HCT116 (cell line): ENCODE data around the gene CUEDC2. TPM values are rescaled to one million over a fixed set of nuclear protein-coding genes. Genes with fewer than 3 reads are reported as not detected.

Experiments used
- ATAC-seq: fragments of 200-7000 bp; cut with Tn5 transposase; 2 replicates; pipeline ENCODE4 v1.9.1; 2020; ENCODE audit warnings: mild to moderate bottlenecking, moderate library complexity
- BruUV-seq: library from RNA; stranded (reverse); fragments of 400-500 nt; replicated peaks from 2 replicates; lab custom pipeline; 2021; lab: Mats Ljungman, UMichigan
- CTCF ChIA-PET: fragments of 300-600 bp; sonication (Branson Sonifier 250); formaldehyde crosslinking; loops from one replicate; lab custom pipeline; 2021; ENCODE audit warnings: antibody characterized with exemption; lab: Charles Lee
- POLR2A ChIA-PET: fragments of 300-600, 350-600 bp; sonication (Branson Sonifier 250); formaldehyde crosslinking; loops from one replicate; lab custom pipeline; 2021; ENCODE audit warnings: antibody characterized with exemption; lab: Charles Lee
- RAD21 ChIA-PET, 2 experiments: fragments of 300-600 bp; sonication (Branson Sonifier 250); formaldehyde crosslinking; loops; one replicate each; lab custom pipeline; 2023; ENCODE audit warnings: low total read pairs in 2 of 2; ENCODE audit not compliant: uncharacterized antibody in 2 of 2, unreplicated experiment in 2 of 2, low non-redundant PET in 1 of 2; lab: Charles Lee
- DNase-seq: peaks from one replicate; pipeline ENCODE4 v3.0.0-alpha.2; 2010; ENCODE audit warnings: low read depth, low spot score
- H2AFZ ChIP-seq: fragments of 200-600 bp; shearing (Covaris generic), sonication (generic); 2 replicates; pipeline ENCODE4 v1.6.1; 2017; ENCODE audit warnings: low read depth, mixed run types, mixed read lengths, antibody characterized with exemption, low read length; ENCODE audit not compliant: poor library complexity, severe bottlenecking
- H3K27ac ChIP-seq: 2 replicates; pipeline ENCODE4 v1.5.1; 2012; ENCODE audit warnings: low read depth, low read length
- H3K27me3 ChIP-seq: fragments of 200-600 bp; sonication (generic); 2 replicates; pipeline ENCODE4 v1.6.1; 2016; ENCODE audit warnings: mixed run types, low read length, mixed read lengths; ENCODE audit not compliant: insufficient read depth
- H3K36me3 ChIP-seq, 2 experiments: fragments of 200-500 bp in 1 of 2; fragments of 200-600 bp in 1 of 2; sonication (Bioruptor generic) in 1 of 2; sonication (generic) in 1 of 2; 2 replicates each; pipeline versions ENCODE4 v1.5.1 to v1.6.1; 2014 to 2016; ENCODE audit warnings: low read length in 2 of 2, inconsistent platforms in 1 of 2, mixed read lengths in 1 of 2, mixed run types in 1 of 2; ENCODE audit not compliant: insufficient read depth in 2 of 2, control insufficient read depth in 1 of 2
- H3K4me1 ChIP-seq, 2 experiments: fragments of 200-600 bp in 1 of 2; sonication (generic) in 1 of 2; 2 replicates each; pipeline versions ENCODE4 v1.5.1 to v1.6.1; 2012 to 2017; ENCODE audit warnings: low read length in 2 of 2, inconsistent platforms in 1 of 2, mild to moderate bottlenecking in 1 of 2, mixed read lengths in 1 of 2, mixed run types in 1 of 2, moderate library complexity in 1 of 2; ENCODE audit not compliant: insufficient read depth in 2 of 2, control insufficient read depth in 1 of 2
- H3K4me2 ChIP-seq: fragments of 200-600 bp; sonication (generic); 2 replicates; pipeline ENCODE4 v1.6.1; 2017; ENCODE audit warnings: mixed run types, low read length, mixed read lengths
- H3K4me3 ChIP-seq, 2 experiments: fragments of 200-600 bp in 1 of 2; sonication (generic) in 1 of 2; replicated peaks in 1 of 2; 2 replicates each; pipeline ENCODE4 v1.5.1; 2011 to 2016; ENCODE audit warnings: low read length in 2 of 2, control low read depth in 1 of 2, low read depth in 1 of 2, mild to moderate bottlenecking in 1 of 2, mixed read lengths in 1 of 2, mixed run types in 1 of 2
- H3K79me2 ChIP-seq: fragments of 200-600 bp; sonication (generic); 2 replicates; pipeline ENCODE4 v1.6.1; 2017; ENCODE audit warnings: mild to moderate bottlenecking, mixed run types, low read length, moderate library complexity, mixed read lengths; ENCODE audit not compliant: insufficient read depth
- H3K9ac ChIP-seq: fragments of 200-600 bp; sonication (generic); 2 replicates; pipeline ENCODE4 v1.6.1; 2016; ENCODE audit warnings: low read length, mixed read lengths
- H3K9me2 ChIP-seq: fragments of 200-600 bp; sonication (generic), shearing (Covaris generic); 2 replicates; pipeline ENCODE4 v1.6.1; 2017; ENCODE audit warnings: mixed run types, mild to moderate bottlenecking, moderate library complexity; ENCODE audit not compliant: insufficient read depth
- H3K9me3 ChIP-seq, 2 experiments: fragments of 200-500 bp in 1 of 2; fragments of 200-600 bp in 1 of 2; sonication (Bioruptor generic) in 1 of 2; sonication (generic) in 1 of 2; 2 replicates each; pipeline ENCODE4 v1.6.1; 2014 to 2017; ENCODE audit warnings: low read length in 2 of 2, mixed read lengths in 2 of 2, inconsistent platforms in 1 of 2, low read depth in 1 of 2, mild to moderate bottlenecking in 1 of 2, mixed run types in 1 of 2, moderate library complexity in 1 of 2; ENCODE audit not compliant: control insufficient read depth in 1 of 2, insufficient read depth in 1 of 2
- H4K20me1 ChIP-seq: fragments of 200-600 bp; sonication (generic), shearing (Covaris generic); 2 replicates; pipeline ENCODE4 v1.6.1; 2017; ENCODE audit warnings: mixed run types, mild to moderate bottlenecking, moderate library complexity; ENCODE audit not compliant: insufficient read depth
- CEBPB ChIP-seq: IDR thresholded peaks from 2 replicates; pipeline ENCODE4 v1.6.1; 2012; ENCODE audit warnings: low read depth
- CTCF ChIP-seq, 3 experiments: fragments of 200-600 bp in 1 of 3; sonication (generic) in 1 of 3; IDR thresholded peaks in 2 of 3; conservative IDR thresholded peaks in 1 of 3; 2 replicates each; pipeline ENCODE4 v1.5.1; 2012 to 2017; ENCODE audit warnings: low read depth in 2 of 3, low read length in 2 of 3, antibody characterized with exemption in 1 of 3, borderline replicate concordance in 1 of 3, control low read depth in 1 of 3, mild to moderate bottlenecking in 1 of 3, mixed read lengths in 1 of 3, mixed run types in 1 of 3, moderate library complexity in 1 of 3; ENCODE audit not compliant: insufficient read depth in 1 of 3
- EGR1 ChIP-seq: IDR thresholded peaks from 2 replicates; pipeline ENCODE4 v1.6.1; 2012; ENCODE audit warnings: low read depth
- EZH2 ChIP-seq: fragments of 200-600 bp; sonication (generic); IDR thresholded peaks from 2 replicates; pipeline ENCODE4 v1.6.1; 2017; ENCODE audit warnings: antibody characterized with exemption, mixed run types
- EZH2phosphoT487 ChIP-seq: fragments of 200-600 bp; IDR thresholded peaks from 2 replicates; pipeline ENCODE4 v1.6.1; 2018; ENCODE audit warnings: antibody characterized with exemption, borderline replicate concordance
- FOSL1 ChIP-seq: IDR thresholded peaks from 2 replicates; pipeline ENCODE4 v1.6.1; 2012; ENCODE audit warnings: low read depth
- POLR2A ChIP-seq: IDR thresholded peaks from 2 replicates; pipeline ENCODE4 v1.7.0; 2011; ENCODE audit warnings: borderline replicate concordance; ENCODE audit not compliant: insufficient read depth, insufficient read length; ENCODE audit errors: extremely low read depth
- POLR2AphosphoS5 ChIP-seq: IDR thresholded peaks from 2 replicates; pipeline ENCODE4 v1.6.1; 2011; ENCODE audit warnings: mild to moderate bottlenecking, low read depth, low read length, moderate library complexity
- REST ChIP-seq: IDR thresholded peaks from 2 replicates; pipeline ENCODE4 v1.6.1; 2012; ENCODE audit warnings: low read depth
- SIN3A ChIP-seq: IDR thresholded peaks from 2 replicates; pipeline ENCODE4 v1.6.1; 2012; ENCODE audit warnings: low read depth
- SRF ChIP-seq: IDR thresholded peaks from 2 replicates; pipeline ENCODE4 v1.6.1; 2012; ENCODE audit warnings: low read depth
- TCF7L2 ChIP-seq: IDR thresholded peaks from 2 replicates; pipeline ENCODE4 v1.7.0; 2011; ENCODE audit warnings: borderline replicate concordance, inconsistent platforms; ENCODE audit not compliant: insufficient read depth, insufficient read length; ENCODE audit errors: extremely low read depth
- YY1 ChIP-seq: IDR thresholded peaks from 2 replicates; pipeline ENCODE4 v1.6.1; 2011; ENCODE audit warnings: low read length, low read depth, moderate library complexity, mild to moderate bottlenecking; ENCODE audit not compliant: insufficient replicate concordance; ENCODE audit errors: extremely low read depth
- ZFX ChIP-seq: fragments of 450-650 bp; IDR thresholded peaks from 2 replicates; pipeline ENCODE4 v1.6.1; 2017
- ZNF274 ChIP-seq: fragments of 200-500 bp; sonication (Bioruptor generic); IDR thresholded peaks from 2 replicates; pipeline ENCODE4 v1.6.1; 2014; ENCODE audit warnings: mild to moderate bottlenecking, low read depth, low read length, inconsistent platforms
- intact Hi-C: fragments of 100-400 bp; cut with micrococcal nuclease; formaldehyde crosslinking; loops from 2 replicates; pipeline ENCODE4 v1.10.0; 2022
- total RNA-seq: library from RNA; stranded (reverse); gene quantifications from one replicate; pipeline ENCODE4 v1.2.1, GENCODE V29; 2021; ENCODE audit not compliant: unreplicated experiment

CUEDC2 gene
- total RNA-seq, 1 experiment from 2014 or later = 96.7 TPM

DNA sequence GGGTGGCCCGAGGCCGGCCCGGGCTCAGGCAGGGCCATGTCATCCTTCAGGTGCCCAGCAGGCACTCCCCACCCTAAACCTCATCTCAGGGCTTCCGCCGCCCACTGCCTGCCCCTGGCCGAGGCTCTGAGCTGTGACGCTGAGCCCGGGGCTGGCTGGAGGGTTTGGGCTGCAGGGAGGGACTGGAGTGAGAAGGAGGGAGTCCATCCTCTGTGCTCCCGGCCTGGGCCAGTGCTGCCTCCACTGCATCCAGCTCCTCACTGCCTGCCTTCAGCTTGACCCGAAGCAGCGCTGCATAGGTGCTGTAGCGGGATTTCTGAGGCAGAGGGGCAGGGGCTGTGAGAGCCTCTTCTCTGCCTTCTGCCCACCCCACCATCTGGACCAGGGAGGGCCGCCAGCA, 29.3 kb downstream of the CUEDC2 start (continued):
- TF ChIP-seq CTCF (IDR thresholded peaks at IDR 0.05 in 2 of 3, conservative IDR thresholded peaks at IDR 0.05 in 1 of 3; ENCODE audit: borderline replicate concordance in 1 of 3, insufficient read depth in 1 of 3, low read depth in 2 of 3, low read length in 2 of 3) = no peak
- no peak for TF ChIP-seq SRF
- TF ChIP-seq EZH2 = no peak
- no peak for TF ChIP-seq ZFX
- no peak for TF ChIP-seq POLR2AphosphoS5
- TF ChIP-seq YY1 = no peak

DNA sequence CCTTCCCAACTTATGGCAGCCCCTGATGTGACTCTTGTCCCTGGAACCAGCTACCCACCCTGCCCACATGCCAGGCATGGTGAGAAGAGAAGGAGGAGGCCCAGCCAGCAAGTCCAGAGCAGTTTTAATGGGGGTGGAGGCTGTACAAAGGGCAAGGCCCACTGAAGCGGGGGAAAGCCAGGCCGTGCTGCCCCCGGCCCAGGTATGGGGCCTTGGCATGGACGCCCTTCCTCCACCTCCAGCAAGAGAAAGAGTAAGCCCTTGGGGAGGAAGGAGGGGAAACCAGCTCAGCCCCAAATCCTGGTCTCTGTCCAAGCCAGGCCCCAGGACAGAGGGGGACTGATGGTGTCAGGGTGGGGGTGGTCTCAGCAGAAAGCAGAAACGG, 29.9 kb downstream of the CUEDC2 start:
- Histone ChIP-seq H4K20me1 (no peaks in the 10 kb centered on the region), H3K4me3 (no peak overlapping the region), H3K27me3 (no peaks in the 10 kb centered on the region), H2AFZ (no peak overlapping the region), H3K4me2 (peak overlapping the region; percentile 62), H3K9me3 (no peaks in the 10 kb centered on the region), H3K9ac (peak overlapping the region; percentile 51; the same call in 1 of the 2 replicates), H3K4me1 (peaks cover 16 to 51% of the 10 kb centered on the region in 2 experiments), H3K36me3 (peaks cover 8 to 20% of the 10 kb centered on the region in 2 experiments; a peak in 3 of 4 replicates), H3K27ac (no peak overlapping the region), H3K9me2 (no peaks in the 10 kb centered on the region), H3K79me2 (no peaks in the 10 kb centered on the region)
- POLR2A ChIA-PET = interaction anchor here (0.7 to 1.1 kb wide), 3 partner anchors 18 to 233 kb away, joined by 3 read pairs; partner anchors contain the start of gene FBXL15
- RAD21 ChIA-PET = interaction anchor here in 1 of 2 experiments (0.7 to 2.0 kb wide), 2 partner anchors 36 to 172 kb away, joined by 8 to 9 read pairs; no protein-coding TSS in a partner anchor
- DNase-seq (no peak), ATAC-seq (no peak)
- CTCF ChIA-PET = interaction anchor here (1.0 to 9.3 kb wide), 10 partner anchors 8 to 233 kb away, joined by 3 to 154 read pairs (median 14); partner anchors contain the start of genes ELOVL3, FBXL15, NFKB2 and SUFU
- no TSS peak for BruUV-seq
- intact Hi-C loops = no loop called here
- TF ChIP-seq CTCF (IDR thresholded peaks at IDR 0.05 in 2 of 3, conservative IDR thresholded peaks at IDR 0.05 in 1 of 3; ENCODE audit: borderline replicate concordance in 1 of 3, insufficient read depth in 1 of 3, low read depth in 2 of 3, low read length in 2 of 3) = no peak
- no peak for TF ChIP-seq FOSL1
- TF ChIP-seq ZNF274 = no peak
- TF ChIP-seq POLR2AphosphoS5 = no peak
- no peak for TF ChIP-seq YY1
- no peak for TF ChIP-seq EGR1
- TF ChIP-seq SRF = no peak
- TF ChIP-seq EZH2phosphoT487 = no peak
- no peak for TF ChIP-seq EZH2
- TF ChIP-seq TCF7L2 = no peak
- TF ChIP-seq REST = no peak
- TF ChIP-seq POLR2A = no peak
- no peak for TF ChIP-seq SIN3A
- no peak for TF ChIP-seq CEBPB
